GM19043 (cell line): ENCODE results near the gene SLC29A4.
"Not testable (repeated sequence)": the region's sequence is repeated elsewhere in the genome, so short reads cannot be mapped to it uniquely, and the experiment has no call there.

Experiments used
- ATAC-seq: cut with Tn5 transposase; IDR thresholded peaks from one replicate; pipeline ENCODE4 v1.9.1; 2021; ENCODE audit warnings: low read depth; ENCODE audit not compliant: unreplicated experiment

Gene SLC29A4

GRCh38 chr7:5320802-5321396 lies 38.2 kb downstream of the SLC29A4 start:
- ATAC-seq = no peak

- ATAC-seq = no peak
These were observed 40.1 kb downstream of the SLC29A4 start for GRCh38 chr7:5322621-5323410.

- ATAC-seq = not testable (repeated sequence)
These were observed 41.3 kb downstream of the SLC29A4 start for GRCh38 chr7:5323800-5324781.

GRCh38 chr7:5324961-5325360 lies 42.2 kb downstream of the SLC29A4 start:
- ATAC-seq = no peak

GRCh38 chr7:5330288-5330687 lies 47.5 kb downstream of the SLC29A4 start:
- ATAC-seq = no peak

- ATAC-seq = no peak
These were observed 49.8 kb downstream of the SLC29A4 start for GRCh38 chr7:5332579-5332978.

GRCh38 chr7:5333121-5334045 lies 50.6 kb downstream of the SLC29A4 start:
- no peak for ATAC-seq

GRCh38 chr7:5334671-5335070 lies 51.9 kb downstream of the SLC29A4 start:
- no peak for ATAC-seq

GRCh38 chr7:5337047-5337446 lies 54.3 kb downstream of the SLC29A4 start:
- no peak for ATAC-seq

- ATAC-seq = no peak
These were observed 57.2 kb downstream of the SLC29A4 start for GRCh38 chr7:5339955-5340354.

GRCh38 chr7:5342631-5343030 lies 59.9 kb downstream of the SLC29A4 start:
- no peak for ATAC-seq

- ATAC-seq = no peak
These were observed 61.1 kb downstream of the SLC29A4 start for GRCh38 chr7:5343884-5344283.

- ATAC-seq = no peak
These were observed 61.6 kb downstream of the SLC29A4 start for GRCh38 chr7:5344342-5344741.

GRCh38 chr7:5345171-5345570 lies 62.4 kb downstream of the SLC29A4 start:
- ATAC-seq = no peak

- ATAC-seq = no peak
These were observed 62.9 kb downstream of the SLC29A4 start for GRCh38 chr7:5345671-5346070.

GRCh38 chr7:5348134-5349004 lies 65.6 kb downstream of the SLC29A4 start:
- no peak for ATAC-seq

- no peak for ATAC-seq
These were observed 66.2 kb downstream of the SLC29A4 start for GRCh38 chr7:5349005-5349380.

- ATAC-seq = no peak
These were observed 66.9 kb downstream of the SLC29A4 start for GRCh38 chr7:5349437-5350173.

- no peak for ATAC-seq
These were observed 67.4 kb downstream of the SLC29A4 start for GRCh38 chr7:5350174-5350463.
